ACC112 (cell line): Measurements from ENCODE around the gene SCG5.
A peak's percentile ranks its signal among the peaks of the same experiment; 100 is the strongest.

Experiments used
- H2AFZ ChIP-seq: fragments of 200-600 bp; sonication (generic); one replicate; pipeline ENCODE4 v1.6.0; 2017; ENCODE audit warnings: antibody characterized with exemption, low read length; ENCODE audit not compliant: unreplicated experiment
- H3K27ac ChIP-seq: fragments of 200-600 bp; sonication (generic); 2 replicates; pipeline ENCODE4 v1.5.1; 2014; ENCODE audit warnings: low read depth, mild to moderate bottlenecking, antibody characterized with exemption, low read length, moderate library complexity
- H3K27me3 ChIP-seq: fragments of 200-600 bp; sonication (generic); 2 replicates; pipeline ENCODE4 v1.6.1; 2014; ENCODE audit warnings: mild to moderate bottlenecking, antibody characterized with exemption, low read length, moderate library complexity, mixed read lengths; ENCODE audit not compliant: insufficient read depth
- H3K36me3 ChIP-seq: fragments of 200-600 bp; sonication (generic); 2 replicates; pipeline ENCODE4 v1.6.1; 2016; ENCODE audit warnings: mild to moderate bottlenecking, antibody characterized with exemption, low read length, moderate library complexity, mixed read lengths; ENCODE audit not compliant: insufficient read depth
- H3K4me1 ChIP-seq: fragments of 200-600 bp; sonication (generic); one replicate; pipeline ENCODE4 v1.6.1; 2016; ENCODE audit warnings: low read length, mixed read lengths; ENCODE audit not compliant: insufficient read depth, unreplicated experiment, control insufficient read depth
- H3K4me3 ChIP-seq: fragments of 200-600 bp; sonication (generic); 2 replicates; pipeline ENCODE4 v1.5.1; 2014; ENCODE audit warnings: mild to moderate bottlenecking, low read depth, low read length
- H3K79me2 ChIP-seq: fragments of 200-600 bp; sonication (generic); one replicate; pipeline ENCODE4 v1.6.0; 2016; ENCODE audit warnings: low read length; ENCODE audit not compliant: control insufficient read depth, unreplicated experiment, insufficient read depth

The SCG5 gene

GRCh38 chr15:32691689-32692038, 50.2 kb downstream of the SCG5 start:
- Histone ChIP-seq H3K36me3 (0 out of 2 replicates have a peak, but pooled peaks cover 1% of the 10 kb centered on the region), H3K4me1 (peaks cover 12% of the 10 kb centered on the region), H2AFZ (no peak overlapping the region), H3K27me3 (no peaks in the 10 kb centered on the region), H3K79me2 (no peaks in the 10 kb centered on the region), H3K27ac (no peak overlapping the region), H3K4me3 (no peak overlapping the region)

GRCh38 chr15:32692286-32692685, 50.8 kb downstream of the SCG5 start:
- H3K4me3 ChIP-seq = no peak overlapping the region
- H3K4me1 ChIP-seq = peaks cover 11% of the 10 kb centered on the region
- H3K36me3 ChIP-seq = no peaks in the 10 kb centered on the region
- no peaks in the 10 kb centered on the region for H3K79me2 ChIP-seq
- H3K27me3 ChIP-seq = no peaks in the 10 kb centered on the region
- no peak overlapping the region for H2AFZ ChIP-seq
- no peak overlapping the region for H3K27ac ChIP-seq

GRCh38 chr15:32694222-32694983, 52.9 kb downstream of the SCG5 start:
- Histone ChIP-seq H3K27me3 (no peaks in the 10 kb centered on the region), H3K27ac (no peak overlapping the region), H3K4me3 (no peak overlapping the region), H3K79me2 (no peaks in the 10 kb centered on the region), H3K36me3 (no peaks in the 10 kb centered on the region), H2AFZ (no peak overlapping the region), H3K4me1 (no peaks in the 10 kb centered on the region)

- H3K4me1 ChIP-seq = peaks cover 11% of the 10 kb centered on the region
- H3K79me2 ChIP-seq = no peaks in the 10 kb centered on the region
- no peak overlapping the region for H3K27ac ChIP-seq
- no peaks in the 10 kb centered on the region for H3K36me3 ChIP-seq
- H2AFZ ChIP-seq = no peak overlapping the region
- H3K27me3 ChIP-seq = no peaks in the 10 kb centered on the region
- no peak overlapping the region for H3K4me3 ChIP-seq
Observed at GRCh38 chr15:32698773-32699390, 57.4 kb downstream of the SCG5 start.

- no peak overlapping the region for H3K4me3 ChIP-seq
- H3K27ac ChIP-seq = peak overlapping the region; percentile 13; the same call in 1 of the 2 replicates
- H3K79me2 ChIP-seq = no peaks in the 10 kb centered on the region
- peaks cover 29% of the 10 kb centered on the region for H3K4me1 ChIP-seq
- H2AFZ ChIP-seq = no peak overlapping the region
- no peaks in the 10 kb centered on the region for H3K36me3 ChIP-seq
- H3K27me3 ChIP-seq = no peaks in the 10 kb centered on the region
Observed at GRCh38 chr15:32700501-32701150, 59.1 kb downstream of the SCG5 start.

GRCh38 chr15:32701863-32702262, 60.4 kb downstream of the SCG5 start:
- H2AFZ ChIP-seq = peak overlapping the region; percentile 69
- H3K79me2 ChIP-seq = no peaks in the 10 kb centered on the region
- peaks cover 41% of the 10 kb centered on the region for H3K4me1 ChIP-seq
- H3K36me3 ChIP-seq = no peaks in the 10 kb centered on the region
- H3K4me3 ChIP-seq = no peak overlapping the region
- H3K27ac ChIP-seq = peak overlapping the region; percentile 69
- H3K27me3 ChIP-seq = no peaks in the 10 kb centered on the region

- no peaks in the 10 kb centered on the region for H3K79me2 ChIP-seq
- H3K27ac ChIP-seq = peak overlapping the region; percentile 77
- H3K36me3 ChIP-seq = no peaks in the 10 kb centered on the region
- H3K4me3 ChIP-seq = no peak overlapping the region
- no peaks in the 10 kb centered on the region for H3K27me3 ChIP-seq
- peak overlapping the region; percentile 52 for H2AFZ ChIP-seq
- peaks cover 49% of the 10 kb centered on the region for H3K4me1 ChIP-seq
Observed at GRCh38 chr15:32704395-32704981, 63.0 kb downstream of the SCG5 start.

GRCh38 chr15:32705446-32705845, 63.9 kb downstream of the SCG5 start:
- peaks cover 49% of the 10 kb centered on the region for H3K4me1 ChIP-seq
- no peak overlapping the region for H3K4me3 ChIP-seq
- H3K27me3 ChIP-seq = no peaks in the 10 kb centered on the region
- H3K36me3 ChIP-seq = no peaks in the 10 kb centered on the region
- H3K79me2 ChIP-seq = no peaks in the 10 kb centered on the region
- H2AFZ ChIP-seq = no peak overlapping the region
- H3K27ac ChIP-seq = peak overlapping the region; percentile 77

GRCh38 chr15:32706704-32707103, 65.2 kb downstream of the SCG5 start:
- H3K27me3 ChIP-seq = no peaks in the 10 kb centered on the region

GRCh38 chr15:32707436-32707835, 65.9 kb downstream of the SCG5 start:
- H3K79me2 ChIP-seq = no peaks in the 10 kb centered on the region
- no peak overlapping the region for H3K4me3 ChIP-seq
- H3K4me1 ChIP-seq = peaks cover 39% of the 10 kb centered on the region
- H3K27ac ChIP-seq = peak overlapping the region; percentile 77
- H3K27me3 ChIP-seq = no peaks in the 10 kb centered on the region
- no peak overlapping the region for H2AFZ ChIP-seq
- no peaks in the 10 kb centered on the region for H3K36me3 ChIP-seq

More at GRCh38 chr15:32706704-32707103, 65.2 kb downstream of the SCG5 start:
- Histone ChIP-seq H3K36me3 (no peaks in the 10 kb centered on the region), H2AFZ (peak overlapping the region; percentile 46), H3K4me1 (peaks cover 45% of the 10 kb centered on the region), H3K79me2 (no peaks in the 10 kb centered on the region), H3K4me3 (peak overlapping the region; percentile 33; the same call in 1 of the 2 replicates), H3K27ac (peak overlapping the region; percentile 77)
